CD4-positive, alpha-beta T cell (primary cell): ENCODE measurements around the gene ATP10A. TPM values are rescaled to one million over a fixed set of nuclear protein-coding genes. Genes with fewer than 3 reads are reported as not detected.

Experiments
- ATAC-seq: fragments of 200-7000 bp; cut with Tn5 transposase; one replicate; pipeline ENCODE4 v1.10.0; 2022; ENCODE audit warnings: mild to moderate bottlenecking; ENCODE audit not compliant: poor library complexity
- CTCF ChIA-PET: fragments of 350-600 bp; sonication (Branson Sonifier 250); formaldehyde crosslinking; loops from one replicate; lab custom pipeline; 2021; ENCODE audit warnings: antibody characterized with exemption, inconsistent platforms; lab: Charles Lee
- POLR2A ChIA-PET: fragments of 350-600 bp; sonication (Branson Sonifier 250); formaldehyde crosslinking; loops from one replicate; lab custom pipeline; 2021; ENCODE audit warnings: antibody characterized with exemption, inconsistent platforms; lab: Charles Lee
- DNase-seq, 14 experiments: peaks; one replicate each; pipeline ENCODE4 v3.0.0-alpha.2; 2013 to 2020; ENCODE audit warnings: mixed read lengths in 2 of 14
- H3K27ac ChIP-seq, 2 donors: one replicate each; pipeline versions ENCODE4 v1.5.1 to v1.7.0; 2013; ENCODE audit warnings: low read length in 2 of 2, low read depth in 1 of 2, mild to moderate bottlenecking in 1 of 2
- H3K27me3 ChIP-seq, 2 experiments: 1 replicate in 1 of 2; 2 replicates in 1 of 2; pipeline versions ENCODE4 v1.6.1 to v1.7.0; 2013; ENCODE audit warnings: low read length in 2 of 2, control low read depth in 1 of 2, mild to moderate bottlenecking in 1 of 2, moderate library complexity in 1 of 2; ENCODE audit not compliant: insufficient read depth in 2 of 2, control insufficient read depth in 1 of 2
- H3K36me3 ChIP-seq: one replicate; pipeline ENCODE4 v1.6.1; 2013; ENCODE audit warnings: low read length, control low read depth; ENCODE audit not compliant: insufficient read depth
- H3K4me1 ChIP-seq: one replicate; pipeline ENCODE4 v1.6.1; 2013; ENCODE audit warnings: low read length, control low read depth; ENCODE audit not compliant: insufficient read depth
- H3K4me3 ChIP-seq: one replicate; pipeline ENCODE4 v1.5.1; 2013; ENCODE audit warnings: mild to moderate bottlenecking, low read length, moderate library complexity
- H3K9me3 ChIP-seq, 2 experiments: 1 replicate in 1 of 2; 2 replicates in 1 of 2; pipeline versions ENCODE4 v1.6.1 to v1.7.0; 2013; ENCODE audit warnings: low read length in 2 of 2, mild to moderate bottlenecking in 2 of 2, control low read depth in 1 of 2, moderate library complexity in 1 of 2; ENCODE audit not compliant: control insufficient read depth in 1 of 2, insufficient read depth in 1 of 2
- H3K27ac Mint-ChIP-seq: one replicate; pipeline ENCODE4 v1.8.0; 2020; ENCODE audit warnings: mixed read lengths
- H3K27me3 Mint-ChIP-seq: one replicate; pipeline ENCODE4 v1.8.0; 2021; ENCODE audit warnings: mixed read lengths
- H3K36me3 Mint-ChIP-seq: one replicate; pipeline ENCODE4 v1.8.0; 2021; ENCODE audit warnings: low read depth, mixed read lengths
- H3K4me1 Mint-ChIP-seq: one replicate; pipeline ENCODE4 v1.8.0; 2021; ENCODE audit warnings: low read depth, mixed read lengths
- H3K4me3 Mint-ChIP-seq: one replicate; pipeline ENCODE4 v1.8.0; 2020; ENCODE audit warnings: mild to moderate bottlenecking, mixed read lengths
- H3K9me3 Mint-ChIP-seq: one replicate; pipeline ENCODE4 v1.8.0; 2020; ENCODE audit warnings: mixed read lengths
- CTCF ChIP-seq: fragments of 200-600 bp; IDR thresholded peaks from one replicate; pipeline ENCODE4 v1.8.0; 2022; ENCODE audit warnings: antibody characterized with exemption, mild to moderate bottlenecking
- intact Hi-C, 2 experiments: fragments of 100-400 bp; cut with DNase I in 1 of 2; cut with micrococcal nuclease in 1 of 2; formaldehyde crosslinking; loops; one replicate each; pipeline versions ENCODE4 v1.15.1 to v1.9.0; 2023 to 2025; cut with DNase I, micrococcal nuclease
- total RNA-seq, 174 experiments: library from RNA in 2 of 174; stranded (reverse) in 2 of 174; gene quantifications; one replicate each; pipeline ENCODE4 v1.2.3 and lab custom pipeline; 2021 to 2026

The ATP10A gene
- total RNA-seq, 2 experiments from 2014 or later: 30.0 to 30.4 TPM

- no peaks in the 10 kb centered on the region for H3K9me3 Mint-ChIP-seq
- no peak for TF ChIP-seq CTCF
- H3K36me3 Mint-ChIP-seq: no peaks in the 10 kb centered on the region
- H3K4me1 Mint-ChIP-seq: peaks cover 4% of the 10 kb centered on the region
- peaks cover 7% of the 10 kb centered on the region for H3K4me1 ChIP-seq
- ChIA-PET POLR2A (no interaction called here), CTCF (no interaction called here)
- no peaks in the 10 kb centered on the region for H3K9me3 ChIP-seq
- H3K4me3 ChIP-seq: no peak overlapping the region
- H3K36me3 ChIP-seq: no peaks in the 10 kb centered on the region
- H3K27me3 ChIP-seq: no peaks in the 10 kb centered on the region
- H3K4me3 Mint-ChIP-seq: no peak overlapping the region
- DNase-seq: no peak
- no peak overlapping the region for H3K27ac ChIP-seq
- no peak overlapping the region for H3K27ac Mint-ChIP-seq
- H3K27me3 Mint-ChIP-seq: no peaks in the 10 kb centered on the region
- ATAC-seq: no peak
- intact Hi-C loops: no loop called here
These were observed 37.8 kb upstream of the ATP10A start for GRCh38 chr15:25900901-25901300.

GRCh38 chr15:25900431-25900830 is 37.3 kb upstream of the ATP10A start:
- Mint-ChIP-seq H3K27me3 (no peaks in the 10 kb centered on the region), H3K4me3 (no peak overlapping the region), H3K36me3 (no peaks in the 10 kb centered on the region), H3K9me3 (no peaks in the 10 kb centered on the region), H3K27ac (no peak overlapping the region), H3K4me1 (peaks cover 4% of the 10 kb centered on the region)
- intact Hi-C loops: no loop called here
- H3K27me3 ChIP-seq: no peaks in the 10 kb centered on the region
- no peak overlapping the region for H3K27ac ChIP-seq
- DNase-seq: no peak
- POLR2A ChIA-PET: no interaction called here
- H3K9me3 ChIP-seq: no peaks in the 10 kb centered on the region
- CTCF ChIA-PET: no interaction called here
- no peak for TF ChIP-seq CTCF
- no peaks in the 10 kb centered on the region for H3K36me3 ChIP-seq
- no peak for ATAC-seq
- H3K4me3 ChIP-seq: no peak overlapping the region
- H3K4me1 ChIP-seq: peaks cover 7% of the 10 kb centered on the region

GRCh38 chr15:25899870-25900269 is 36.7 kb upstream of the ATP10A start:
- Histone ChIP-seq H3K27me3 (no peaks in the 10 kb centered on the region), H3K4me1 (peaks cover 7% of the 10 kb centered on the region), H3K27ac (no peak overlapping the region), H3K36me3 (no peaks in the 10 kb centered on the region), H3K4me3 (no peak overlapping the region), H3K9me3 (no peaks in the 10 kb centered on the region)
- DNase-seq (no peak), ATAC-seq (no peak)
- H3K27ac Mint-ChIP-seq: no peak overlapping the region
- H3K4me1 Mint-ChIP-seq: peaks cover 4% of the 10 kb centered on the region
- no peak for TF ChIP-seq CTCF
- peaks cover 2% of the 10 kb centered on the region for H3K9me3 Mint-ChIP-seq
- ChIA-PET POLR2A (interaction anchor here (0.7 kb wide), 1 partner anchor 21 kb away, joined by 4 read pairs; no protein-coding TSS in a partner anchor), CTCF (no interaction called here)
- H3K4me3 Mint-ChIP-seq: no peak overlapping the region
- H3K27me3 Mint-ChIP-seq: no peaks in the 10 kb centered on the region
- H3K36me3 Mint-ChIP-seq: no peaks in the 10 kb centered on the region
- intact Hi-C loops: no loop called here
